Colonic mucosa (tissue), 4 donors: ENCODE results near the gene MIPOL1. TPM values are rescaled to one million over a fixed set of nuclear protein-coding genes. Genes with fewer than 3 reads are reported as not detected.

Experiments
- DNase-seq: peaks from one replicate; pipeline ENCODE4 v3.0.0-alpha.2; 2020
- H3K27ac ChIP-seq: fragments of 200-600 bp; one replicate; pipeline ENCODE4 v1.8.0; 2021
- H3K27me3 ChIP-seq: fragments of 200-600 bp; one replicate; pipeline ENCODE4 v1.8.0; 2021
- H3K36me3 ChIP-seq: fragments of 200-600 bp; one replicate; pipeline ENCODE4 v1.8.0; 2021
- H3K4me1 ChIP-seq: fragments of 200-600 bp; one replicate; pipeline ENCODE4 v1.8.0; 2021; ENCODE audit warnings: mild to moderate bottlenecking
- H3K4me3 ChIP-seq: fragments of 200-600 bp; one replicate; pipeline ENCODE4 v1.8.0; 2021
- H3K9ac ChIP-seq, 2 donors: one replicate each; pipeline ENCODE4 v1.7.0; 2013; ENCODE audit warnings: control low read depth in 2 of 2, low read depth in 2 of 2, low read length in 2 of 2
- H3K9me3 ChIP-seq: fragments of 200-600 bp; one replicate; pipeline ENCODE4 v1.8.0; 2021
- intact Hi-C: fragments of 100-400 bp; cut with DNase I; formaldehyde crosslinking; loops from one replicate; pipeline ENCODE4 v1.14.1; 2022
- total RNA-seq, 2 donors: library from RNA; stranded (reverse); fragmentation: NEBNext Ultra II Directional in 1 of 2; extraction: Animal tissue kit (Norgen Biotek cat#: 25700) in 1 of 2; gene quantifications; one replicate each; pipeline ENCODE4 v1.2.1, GENCODE V29; 2021
- TF ChIP-seq, protein P1 (sequence below): fragments of 200-600 bp; IDR thresholded peaks from one replicate; pipeline ENCODE4 v1.8.0; 2022; ENCODE audit warnings: antibody characterized with exemption, mild to moderate bottlenecking
- donor health status: healthy.
- donor health status: DM: no; HTN: no; CAD: no.
- donor health status: DM: no; HTN: no; CAD: no.

Gene MIPOL1
- total RNA-seq, 2 donors from 2014 or later: 4.9 to 7.7 TPM

GRCh38 chr14:37429618-37430017 is 231.9 kb downstream of the MIPOL1 start:
- intact Hi-C loops: loop anchor here (10.0 kb wide), 1 partner anchor 135 kb away; no protein-coding TSS in a partner anchor
- DNase-seq: no peak
- Histone ChIP-seq H3K9me3 (no peaks in the 10 kb centered on the region), H3K4me1 (no peaks in the 10 kb centered on the region), H3K36me3 (no peaks in the 10 kb centered on the region), H3K9ac (no peak overlapping the region), H3K27ac (no peak overlapping the region), H3K4me3 (no peak overlapping the region), H3K27me3 (no peaks in the 10 kb centered on the region)
- TF ChIP-seq, protein P1, sequence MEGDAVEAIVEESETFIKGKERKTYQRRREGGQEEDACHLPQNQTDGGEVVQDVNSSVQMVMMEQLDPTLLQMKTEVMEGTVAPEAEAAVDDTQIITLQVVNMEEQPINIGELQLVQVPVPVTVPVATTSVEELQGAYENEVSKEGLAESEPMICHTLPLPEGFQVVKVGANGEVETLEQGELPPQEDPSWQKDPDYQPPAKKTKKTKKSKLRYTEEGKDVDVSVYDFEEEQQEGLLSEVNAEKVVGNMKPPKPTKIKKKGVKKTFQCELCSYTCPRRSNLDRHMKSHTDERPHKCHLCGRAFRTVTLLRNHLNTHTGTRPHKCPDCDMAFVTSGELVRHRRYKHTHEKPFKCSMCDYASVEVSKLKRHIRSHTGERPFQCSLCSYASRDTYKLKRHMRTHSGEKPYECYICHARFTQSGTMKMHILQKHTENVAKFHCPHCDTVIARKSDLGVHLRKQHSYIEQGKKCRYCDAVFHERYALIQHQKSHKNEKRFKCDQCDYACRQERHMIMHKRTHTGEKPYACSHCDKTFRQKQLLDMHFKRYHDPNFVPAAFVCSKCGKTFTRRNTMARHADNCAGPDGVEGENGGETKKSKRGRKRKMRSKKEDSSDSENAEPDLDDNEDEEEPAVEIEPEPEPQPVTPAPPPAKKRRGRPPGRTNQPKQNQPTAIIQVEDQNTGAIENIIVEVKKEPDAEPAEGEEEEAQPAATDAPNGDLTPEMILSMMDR: no peak

DNA sequence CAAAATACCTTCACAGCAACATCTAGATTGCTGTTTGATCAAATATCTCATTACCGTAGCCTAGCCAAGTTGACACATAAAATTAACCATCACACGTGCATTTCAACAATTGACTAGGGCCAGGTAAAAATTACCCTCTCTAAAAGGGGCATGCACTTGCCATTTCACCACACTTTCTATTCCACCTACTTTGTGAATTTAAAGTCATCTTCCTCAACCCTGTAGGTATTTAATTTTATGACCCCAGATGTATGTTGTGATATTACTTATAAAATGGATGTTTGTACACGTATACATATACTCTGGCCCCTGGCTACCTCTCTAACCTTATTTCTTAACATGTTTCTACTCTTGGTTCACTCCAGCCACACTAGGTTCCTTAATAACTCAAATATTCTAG is 237.1 kb downstream of the MIPOL1 start:
- Histone ChIP-seq H3K9ac (no peak overlapping the region), H3K4me3 (no peak overlapping the region), H3K9me3 (no peaks in the 10 kb centered on the region), H3K4me1 (no peaks in the 10 kb centered on the region), H3K27me3 (no peaks in the 10 kb centered on the region), H3K36me3 (no peaks in the 10 kb centered on the region), H3K27ac (no peak overlapping the region)
- TF ChIP-seq, protein P1: no peak
- intact Hi-C loops: no loop called here
- no peak for DNase-seq

- TF ChIP-seq, protein P1: no peak
- intact Hi-C loops: no loop called here
- H3K4me3 ChIP-seq: no peak overlapping the region
- H3K4me1 ChIP-seq: no peaks in the 10 kb centered on the region
- no peak overlapping the region for H3K9ac ChIP-seq
- no peaks in the 10 kb centered on the region for H3K9me3 ChIP-seq
- H3K36me3 ChIP-seq: no peaks in the 10 kb centered on the region
- no peaks in the 10 kb centered on the region for H3K27me3 ChIP-seq
- no peak overlapping the region for H3K27ac ChIP-seq
- DNase-seq: peak; percentile 33
These were observed 238.8 kb downstream of the MIPOL1 start for GRCh38 chr14:37436519-37436918.

GRCh38 chr14:37437490-37437889 is 239.8 kb downstream of the MIPOL1 start:
- H3K4me3 ChIP-seq: no peak overlapping the region
- H3K9me3 ChIP-seq: no peaks in the 10 kb centered on the region
- DNase-seq: no peak
- H3K36me3 ChIP-seq: no peaks in the 10 kb centered on the region
- TF ChIP-seq, protein P1: no peak
- H3K27me3 ChIP-seq: no peaks in the 10 kb centered on the region
- intact Hi-C loops: no loop called here
- no peaks in the 10 kb centered on the region for H3K4me1 ChIP-seq
- no peak overlapping the region for H3K27ac ChIP-seq
- no peak overlapping the region for H3K9ac ChIP-seq

- no peak for DNase-seq
- TF ChIP-seq, protein P1: no peak
- no peak overlapping the region for H3K27ac ChIP-seq
- no peaks in the 10 kb centered on the region for H3K27me3 ChIP-seq
- H3K9ac ChIP-seq: no peak overlapping the region
- no peaks in the 10 kb centered on the region for H3K4me1 ChIP-seq
- no peaks in the 10 kb centered on the region for H3K9me3 ChIP-seq
- H3K4me3 ChIP-seq: no peak overlapping the region
- intact Hi-C loops: no loop called here
- no peaks in the 10 kb centered on the region for H3K36me3 ChIP-seq
These were observed 240.7 kb downstream of the MIPOL1 start for GRCh38 chr14:37438444-37438843.

DNA sequence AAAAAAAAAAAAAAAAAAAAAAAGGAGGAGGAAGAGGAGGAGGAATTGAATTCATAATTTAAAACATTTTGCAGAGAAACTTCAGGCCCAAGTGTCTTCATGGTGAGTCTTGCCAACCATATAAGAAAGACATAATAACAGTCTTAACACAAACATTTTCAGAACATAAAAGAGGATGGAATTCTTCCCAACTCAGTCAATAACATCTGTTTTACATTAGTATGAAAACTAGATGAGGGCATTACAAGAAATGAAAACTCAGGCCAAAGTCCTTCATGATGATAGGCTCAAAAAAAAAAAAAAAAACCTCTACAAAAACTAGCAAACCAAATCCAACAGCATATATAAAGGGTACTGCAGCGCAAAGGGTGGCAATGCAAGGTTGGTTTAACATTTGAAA is 245.7 kb downstream of the MIPOL1 start:
- no peak overlapping the region for H3K9ac ChIP-seq
- intact Hi-C loops: no loop called here
- no peaks in the 10 kb centered on the region for H3K36me3 ChIP-seq
- H3K9me3 ChIP-seq: no peaks in the 10 kb centered on the region
- TF ChIP-seq, protein P1: no peak
- H3K27ac ChIP-seq: no peak overlapping the region
- no peak overlapping the region for H3K4me3 ChIP-seq
- no peak for DNase-seq
- no peaks in the 10 kb centered on the region for H3K4me1 ChIP-seq
- no peaks in the 10 kb centered on the region for H3K27me3 ChIP-seq
